PC-3 (cell line): ENCODE measurements around the gene YAF2.

Experiments
- CTCF ChIP-seq: fragments of 300-600 bp; sonication (generic); conservative IDR thresholded peaks from 2 replicates; pipeline ENCODE4 v1.5.1; 2017; ENCODE audit warnings: antibody characterized with exemption, low read depth, mild to moderate bottlenecking, low read length
- EZH2 ChIP-seq: fragments of 300-600 bp; sonication (generic); IDR thresholded peaks from one replicate; pipeline ENCODE4 v1.6.1; 2017; ENCODE audit warnings: antibody characterized with exemption, mild to moderate bottlenecking, low read length; ENCODE audit not compliant: unreplicated experiment
- EZH2phosphoT487 ChIP-seq: fragments of 300-600 bp; sonication (generic); IDR thresholded peaks from 2 replicates; pipeline ENCODE4 v1.6.1; 2018; ENCODE audit warnings: mild to moderate bottlenecking, antibody characterized with exemption, low read length, borderline replicate concordance

GRCh38 chr12:42118136-42118879 lies 119.7 kb downstream of the YAF2 start:
- no peak for TF ChIP-seq CTCF
- TF ChIP-seq EZH2 = no peak
- TF ChIP-seq EZH2phosphoT487 = no peak
